KMS-11 (cell line): Measurements from ENCODE around the gene RAB26.
"Not testable (repeated sequence)": the region's sequence is repeated elsewhere in the genome, so short reads cannot be mapped to it uniquely, and the experiment has no call there.

Source experiments
- H2AFZ ChIP-seq: fragments of 200-600 bp; sonication (generic); 2 replicates; pipeline ENCODE4 v1.6.1; 2016; ENCODE audit warnings: antibody characterized with exemption, mixed run types, low read depth
- H3K27ac ChIP-seq: fragments of 200-600 bp; sonication (generic); 2 replicates; pipeline ENCODE4 v1.6.1; 2016; ENCODE audit warnings: mild to moderate bottlenecking, mixed run types
- H3K27me3 ChIP-seq: fragments of 200-600 bp; sonication (generic); 2 replicates; pipeline ENCODE4 v1.6.1; 2017; ENCODE audit warnings: mild to moderate bottlenecking, low read depth, mixed run types, moderate library complexity; ENCODE audit not compliant: insufficient read depth
- H3K36me3 ChIP-seq: fragments of 200-600 bp; sonication (generic); 2 replicates; pipeline ENCODE4 v1.6.1; 2017; ENCODE audit warnings: mild to moderate bottlenecking, mixed run types; ENCODE audit not compliant: insufficient read depth
- H3K4me1 ChIP-seq: fragments of 200-600 bp; sonication (generic); 2 replicates; pipeline ENCODE4 v1.6.1; 2016; ENCODE audit warnings: mild to moderate bottlenecking, low read depth, mixed run types; ENCODE audit not compliant: poor library complexity, severe bottlenecking
- H3K4me2 ChIP-seq: fragments of 200-600 bp; sonication (generic); 2 replicates; pipeline ENCODE4 v1.7.0; 2016; ENCODE audit warnings: mild to moderate bottlenecking, mixed run types
- H3K4me3 ChIP-seq: fragments of 200-600 bp; sonication (generic); IDR thresholded peaks from 2 replicates; pipeline ENCODE4 v1.6.1; 2017; ENCODE audit warnings: low read depth, low read length, mixed read lengths; ENCODE audit not compliant: insufficient read depth
- H3K79me2 ChIP-seq: fragments of 200-600 bp; sonication (generic); 2 replicates; pipeline ENCODE4 v1.6.1; 2016; ENCODE audit warnings: low read depth, mixed run types; ENCODE audit not compliant: insufficient read depth
- H3K9ac ChIP-seq: fragments of 200-600 bp; sonication (generic); 2 replicates; pipeline ENCODE4 v1.6.1; 2016; ENCODE audit warnings: mild to moderate bottlenecking, mixed run types
- H4K20me1 ChIP-seq: fragments of 200-600 bp; sonication (generic); 2 replicates; pipeline ENCODE4 v1.6.1; 2016; ENCODE audit warnings: mild to moderate bottlenecking, mixed run types; ENCODE audit not compliant: insufficient read depth

RAB26 gene

DNA sequence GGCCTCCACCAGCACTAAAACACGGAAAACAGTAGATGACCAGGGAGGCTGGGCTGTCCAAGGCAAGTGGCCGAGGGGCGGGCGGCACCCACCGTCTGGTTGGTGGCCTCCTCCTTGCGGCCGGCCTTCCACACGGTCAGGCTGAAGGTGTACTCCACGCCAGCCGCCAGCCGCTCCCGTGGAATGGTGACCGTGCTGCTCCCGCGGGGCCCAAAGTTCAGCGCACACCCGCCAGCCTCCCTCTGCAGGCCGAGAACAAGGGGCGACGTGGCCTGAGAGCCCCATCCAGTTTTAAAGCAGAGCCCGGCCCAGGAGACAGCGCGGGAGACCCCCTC is 40.7 kb upstream of the RAB26 start:
- H3K27ac ChIP-seq, H3K4me3 ChIP-seq: not testable (repeated sequence)

DNA sequence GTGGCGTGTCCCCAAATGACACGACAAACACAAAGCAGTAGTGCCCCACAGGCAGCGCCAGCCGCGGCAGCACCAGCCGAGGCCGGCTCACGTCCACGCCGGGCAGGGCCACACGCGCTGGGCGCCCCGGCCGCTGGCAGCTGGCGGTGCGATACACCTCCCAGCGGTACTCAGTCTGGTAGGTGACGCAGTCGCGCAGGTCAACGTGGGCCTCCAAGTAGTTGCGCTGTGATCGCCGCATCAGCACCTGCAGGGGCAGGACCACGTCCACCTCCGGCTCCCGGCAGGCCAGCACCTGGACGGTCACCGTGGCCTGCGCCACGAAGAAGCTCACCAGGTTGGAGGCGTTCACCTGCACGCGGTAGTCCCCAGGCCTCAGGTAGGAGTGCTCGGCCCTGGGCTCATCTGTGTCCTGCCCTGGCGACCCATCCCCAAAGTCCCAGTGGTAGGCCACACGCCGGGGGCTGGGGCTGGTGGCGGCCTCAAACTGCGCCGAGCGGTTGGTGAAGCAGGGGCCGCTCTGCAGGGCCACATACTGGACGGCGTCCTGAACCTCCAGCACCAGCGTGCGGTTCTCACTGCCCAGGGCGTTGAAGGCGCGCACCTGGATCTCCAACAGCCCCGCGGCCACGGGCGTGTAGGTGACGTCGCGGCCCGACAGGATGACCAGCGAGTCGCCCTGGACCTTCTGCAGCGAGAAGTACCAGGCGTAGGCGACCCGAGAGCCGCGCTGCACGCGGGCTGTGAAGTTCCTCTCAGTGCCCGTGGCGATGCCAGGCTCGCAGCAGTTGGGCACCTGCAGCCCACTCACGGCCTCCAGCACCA is 39.8 kb upstream of the RAB26 start:
- not testable (repeated sequence) for H3K27ac ChIP-seq, H3K4me2 ChIP-seq, H4K20me1 ChIP-seq

More for the DNA sequence above, 40.7 kb upstream of the RAB26 start:
- H3K4me2 ChIP-seq, H3K36me3 ChIP-seq, H2AFZ ChIP-seq, H3K79me2 ChIP-seq, H3K9ac ChIP-seq, H3K4me1 ChIP-seq, H4K20me1 ChIP-seq, H3K27me3 ChIP-seq: not testable (repeated sequence)

DNA sequence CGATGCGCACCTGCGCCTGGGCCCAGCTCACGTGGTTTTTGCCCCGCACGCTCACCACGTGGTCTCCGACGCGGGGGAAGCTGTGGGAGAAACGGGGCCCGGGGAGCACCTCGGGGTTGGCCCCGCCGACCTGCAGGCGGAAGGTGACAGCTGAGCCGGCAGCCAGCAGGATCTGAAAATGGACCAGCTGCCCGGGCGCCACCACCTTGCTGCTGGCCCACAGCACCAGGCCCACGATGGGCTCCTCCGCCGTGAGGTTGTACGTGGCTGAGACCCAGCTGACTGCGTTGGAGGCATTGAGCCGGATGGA is 39.2 kb upstream of the RAB26 start:
- H3K79me2 ChIP-seq, H3K4me1 ChIP-seq, H3K36me3 ChIP-seq, H3K4me2 ChIP-seq, H3K27ac ChIP-seq, H3K27me3 ChIP-seq, H3K4me3 ChIP-seq, H4K20me1 ChIP-seq, H3K9ac ChIP-seq, H2AFZ ChIP-seq: not testable (repeated sequence)

More for the DNA sequence above, 39.8 kb upstream of the RAB26 start:
- H3K36me3 ChIP-seq, H3K27me3 ChIP-seq, H2AFZ ChIP-seq, H3K9ac ChIP-seq, H3K4me1 ChIP-seq, H3K79me2 ChIP-seq, H3K4me3 ChIP-seq: not testable (repeated sequence)

DNA sequence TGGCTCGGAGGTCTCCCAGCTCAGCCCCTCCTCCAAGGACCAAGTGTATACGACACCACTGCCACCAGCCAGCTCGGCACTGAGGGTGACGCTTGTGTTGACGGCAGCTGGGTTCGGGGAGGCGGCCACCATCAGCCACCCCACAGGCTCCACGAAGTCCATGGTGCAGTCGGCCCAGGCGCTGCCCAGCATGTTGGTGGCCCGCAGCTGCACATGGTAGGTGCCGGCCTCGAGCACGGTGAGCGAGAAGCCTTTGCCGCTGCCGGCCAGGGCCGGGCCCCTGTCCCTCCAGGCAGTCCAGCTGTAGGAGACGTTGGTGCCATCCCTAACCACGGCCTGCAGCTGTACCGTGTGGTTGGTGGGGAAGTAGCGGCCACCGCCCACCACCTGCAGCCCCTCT is 38.6 kb upstream of the RAB26 start:
- not testable (repeated sequence) for H3K4me2 ChIP-seq, H4K20me1 ChIP-seq, H3K36me3 ChIP-seq, H3K9ac ChIP-seq, H3K79me2 ChIP-seq, H2AFZ ChIP-seq, H3K27me3 ChIP-seq, H3K27ac ChIP-seq, H3K4me3 ChIP-seq, H3K4me1 ChIP-seq

DNA sequence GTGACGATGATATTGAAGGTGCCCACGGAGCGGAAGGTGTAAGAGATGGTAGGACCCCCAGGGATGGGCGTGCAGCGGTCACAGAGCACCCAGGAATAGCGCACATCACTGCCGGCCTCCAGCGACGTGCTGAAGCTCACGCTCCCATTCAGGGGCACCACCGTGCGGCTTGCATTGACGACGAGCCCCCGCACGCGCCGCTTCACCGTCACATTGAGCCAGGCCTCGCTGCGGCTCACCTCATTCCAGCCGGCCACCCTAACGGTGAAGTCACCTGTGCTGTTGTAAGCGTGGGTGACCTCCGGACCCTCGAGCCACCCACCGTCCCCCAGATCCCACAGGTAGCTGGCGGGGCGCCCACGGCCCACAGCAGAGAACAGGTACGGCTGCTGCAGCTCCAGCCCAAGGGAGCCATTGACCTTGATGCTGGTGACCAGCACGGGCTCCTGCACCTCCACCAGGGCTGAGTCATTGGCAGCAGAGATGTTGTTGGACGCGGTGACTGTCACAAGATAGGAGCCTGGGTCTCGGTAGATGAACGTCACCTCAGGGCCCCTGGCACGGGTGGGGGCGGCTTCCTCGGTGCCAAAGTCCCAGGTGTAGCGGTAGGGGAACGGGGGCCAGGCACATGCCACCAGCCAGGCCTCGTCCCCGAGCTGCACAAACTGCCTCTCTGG is 38.0 kb upstream of the RAB26 start:
- H3K36me3 ChIP-seq, H2AFZ ChIP-seq, H3K4me2 ChIP-seq, H3K4me3 ChIP-seq, H3K27ac ChIP-seq, H3K79me2 ChIP-seq, H3K9ac ChIP-seq, H4K20me1 ChIP-seq, H3K27me3 ChIP-seq, H3K4me1 ChIP-seq: not testable (repeated sequence)

DNA sequence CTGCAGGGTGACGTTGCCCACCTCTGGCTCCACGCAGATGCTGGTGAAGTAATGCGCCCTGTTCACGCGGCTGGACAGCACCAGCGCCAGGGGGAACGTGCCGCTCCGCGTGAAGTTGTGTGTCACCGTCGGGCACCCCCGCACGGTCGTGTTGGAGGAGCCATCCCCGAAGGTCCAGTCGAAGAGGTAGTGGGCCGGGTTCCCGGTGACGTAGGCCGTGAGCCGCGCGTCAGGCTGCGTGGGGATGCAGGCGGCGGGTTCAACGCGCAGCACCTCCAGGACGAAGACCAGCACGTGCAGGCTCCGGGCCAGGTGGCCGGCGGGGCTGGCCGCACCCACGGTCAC is 37.4 kb upstream of the RAB26 start:
- H3K4me1 ChIP-seq, H3K79me2 ChIP-seq, H3K27ac ChIP-seq, H3K4me3 ChIP-seq, H3K36me3 ChIP-seq, H2AFZ ChIP-seq, H3K27me3 ChIP-seq, H4K20me1 ChIP-seq, H3K9ac ChIP-seq, H3K4me2 ChIP-seq: not testable (repeated sequence)

DNA sequence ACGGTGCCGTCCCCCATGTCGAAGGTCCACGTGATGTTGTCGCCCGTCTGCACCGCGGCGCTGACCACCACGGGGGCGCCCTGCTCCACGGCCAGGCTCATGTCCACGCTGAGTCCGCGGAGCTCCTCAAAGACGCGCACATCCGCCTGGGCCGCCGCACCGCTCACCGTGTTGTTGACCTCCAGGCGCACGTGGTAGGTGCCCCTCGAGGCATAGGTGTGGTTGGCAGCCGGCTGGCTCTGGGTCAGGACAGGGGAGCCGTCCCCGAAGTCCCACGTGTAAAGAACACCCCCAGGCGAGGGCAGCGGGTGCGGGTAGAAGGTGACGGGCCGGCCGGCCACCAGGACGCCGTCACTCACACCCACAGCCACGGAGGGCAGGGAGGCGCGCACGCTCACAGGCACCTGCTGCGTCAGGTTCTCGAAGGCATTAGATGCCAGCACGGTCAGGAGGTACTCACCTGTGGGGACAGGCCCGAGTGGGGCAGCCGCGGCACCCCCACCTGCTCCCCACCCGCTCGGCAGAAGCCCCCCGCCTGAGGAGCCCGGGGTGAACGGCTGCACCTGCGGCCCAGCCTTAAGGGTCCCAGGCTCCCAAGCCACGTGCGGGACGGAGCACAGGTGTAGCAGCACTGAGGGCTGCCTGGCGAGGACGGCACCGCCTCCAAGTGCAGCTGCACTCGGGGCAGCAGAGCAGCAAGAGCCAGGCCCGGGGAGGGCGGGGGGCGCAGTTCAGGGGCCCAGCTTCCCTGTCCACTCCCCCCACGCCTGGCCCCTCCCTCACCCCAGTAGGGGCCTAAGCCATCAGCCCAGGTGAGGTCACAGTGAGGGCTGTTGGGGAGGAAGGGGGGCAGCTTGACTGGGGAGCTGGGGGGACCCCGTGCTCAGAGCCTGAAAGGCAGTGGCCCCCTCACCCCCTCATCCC is 36.8 kb upstream of the RAB26 start:
- not testable (repeated sequence) for H3K27ac ChIP-seq, H2AFZ ChIP-seq, H3K4me3 ChIP-seq, H3K79me2 ChIP-seq, H3K4me1 ChIP-seq, H3K4me2 ChIP-seq, H3K36me3 ChIP-seq, H4K20me1 ChIP-seq, H3K27me3 ChIP-seq, H3K9ac ChIP-seq

DNA sequence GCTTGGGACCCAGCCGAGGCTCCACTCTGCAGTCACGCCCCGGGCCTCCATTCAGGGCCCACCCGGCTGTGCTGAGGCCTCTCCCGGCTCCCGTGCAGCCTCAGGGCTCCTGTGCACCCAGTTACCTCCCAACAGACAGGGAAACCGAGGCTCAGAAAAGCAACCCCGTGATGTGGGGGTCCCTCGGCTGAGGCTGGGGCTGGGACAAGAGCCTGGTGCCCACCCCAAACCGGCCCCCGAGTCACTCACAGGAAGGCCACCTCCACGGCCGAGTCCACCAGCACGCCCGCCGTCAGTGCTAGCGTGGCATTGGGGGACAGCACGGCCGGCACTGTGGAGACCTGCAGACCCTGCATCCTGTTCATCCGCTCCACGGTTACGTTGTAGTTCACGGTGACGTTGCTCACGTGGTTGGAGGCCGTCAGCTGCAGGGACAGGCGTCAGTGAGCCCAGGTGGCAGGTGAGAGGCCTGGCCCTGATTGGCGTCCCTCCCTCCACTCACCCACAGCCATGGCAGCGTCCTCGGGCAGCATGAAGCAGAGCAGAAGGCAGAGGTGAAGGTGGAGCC is 35.8 kb upstream of the RAB26 start:
- not testable (repeated sequence) for H3K9ac ChIP-seq, H3K4me1 ChIP-seq, H3K27ac ChIP-seq, H3K36me3 ChIP-seq, H4K20me1 ChIP-seq, H2AFZ ChIP-seq, H3K4me2 ChIP-seq, H3K27me3 ChIP-seq, H3K4me3 ChIP-seq, H3K79me2 ChIP-seq

DNA sequence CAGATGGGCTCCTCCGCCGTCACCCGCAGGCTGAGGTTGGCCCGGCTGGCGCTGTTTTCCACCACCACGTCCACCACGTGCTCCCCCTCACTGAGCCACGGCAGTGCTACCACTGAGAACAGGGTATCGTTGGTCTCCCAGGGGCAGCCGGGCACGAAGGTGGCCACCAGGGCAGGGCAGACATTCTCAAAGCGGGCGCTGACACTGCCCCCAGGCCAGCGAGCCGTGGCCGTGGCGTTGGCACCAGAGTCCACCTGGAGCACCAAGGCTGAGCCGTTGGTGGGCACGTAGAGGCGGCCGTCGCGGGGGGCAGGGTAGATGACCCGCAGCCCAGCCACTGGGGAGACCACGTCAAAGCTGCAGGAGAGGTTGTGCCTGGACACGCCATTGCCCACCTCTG is 34.2 kb upstream of the RAB26 start:
- H3K36me3 ChIP-seq, H3K9ac ChIP-seq, H3K27me3 ChIP-seq, H4K20me1 ChIP-seq, H3K4me3 ChIP-seq, H3K4me1 ChIP-seq, H3K4me2 ChIP-seq, H2AFZ ChIP-seq, H3K27ac ChIP-seq, H3K79me2 ChIP-seq: not testable (repeated sequence)
